ENCODE results near the gene ATP6V1E1.
A peak's percentile ranks its signal among the peaks of the same experiment; 100 is the strongest.
"Not testable (repeated sequence)": the region's sequence is repeated elsewhere in the genome, so short reads cannot be mapped to it uniquely, and the experiment has no call there.

The ATP6V1E1 gene

GRCh38 chr22:17579535-17579981 lies 49.0 kb downstream of the ATP6V1E1 start:
- no peak for DNase-seq

DNA sequence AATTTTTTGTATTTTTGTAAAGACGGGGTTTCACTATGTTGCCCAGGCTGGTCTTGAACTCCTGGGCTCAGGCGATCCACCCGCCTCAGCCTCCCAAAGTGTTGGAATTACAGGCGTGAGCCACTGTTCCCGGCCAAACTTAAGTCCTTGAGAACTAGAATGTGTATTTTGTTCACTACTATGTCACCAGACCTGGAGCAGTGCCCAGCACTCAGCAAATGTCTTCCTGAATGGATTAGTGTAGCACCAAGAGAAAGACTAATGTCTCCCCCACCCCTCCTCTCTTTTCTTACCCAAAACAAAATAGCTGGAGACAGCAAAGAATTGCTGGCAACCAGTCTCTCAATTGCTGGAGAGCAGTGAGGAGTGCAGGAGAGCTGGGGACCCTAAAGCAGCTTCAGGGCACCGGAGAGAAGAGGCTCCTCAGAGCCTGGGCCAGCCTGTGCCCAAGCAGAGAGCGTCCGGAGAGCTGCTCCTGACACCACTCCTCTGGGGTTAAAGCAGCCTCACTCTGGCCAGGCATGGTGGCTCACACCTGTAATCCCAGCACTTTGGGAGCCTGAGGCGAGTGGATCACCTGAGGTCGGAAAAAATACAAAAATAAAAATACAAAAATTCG lies 50.3 kb downstream of the ATP6V1E1 start:
- DNase-seq = peak in 1 of 2 experiments; percentile 37

GRCh38 chr22:17576470-17576869 lies 52.1 kb downstream of the ATP6V1E1 start:
- peak in 1 of 2 experiments; percentile 54 for DNase-seq

DNA sequence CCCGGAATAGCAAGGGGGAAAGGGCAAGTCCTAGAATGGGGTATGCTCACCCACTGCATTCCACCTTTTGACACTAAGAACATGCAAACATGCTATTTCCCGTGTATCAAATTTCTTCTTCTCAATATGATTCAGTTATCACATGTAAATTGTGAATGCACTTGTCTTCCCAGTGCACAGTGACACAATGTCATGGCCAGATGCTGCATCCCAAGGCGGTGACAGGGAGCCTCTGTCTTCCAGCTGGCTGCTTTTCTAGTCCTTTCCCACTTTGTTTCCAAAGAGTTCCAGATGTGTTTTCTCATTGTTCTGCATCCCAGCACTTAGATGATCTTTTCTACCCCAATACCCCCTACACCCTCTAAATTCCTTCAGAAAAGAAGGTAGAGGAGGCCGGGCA lies 52.9 kb downstream of the ATP6V1E1 start:
- DNase-seq = no peak

DNA sequence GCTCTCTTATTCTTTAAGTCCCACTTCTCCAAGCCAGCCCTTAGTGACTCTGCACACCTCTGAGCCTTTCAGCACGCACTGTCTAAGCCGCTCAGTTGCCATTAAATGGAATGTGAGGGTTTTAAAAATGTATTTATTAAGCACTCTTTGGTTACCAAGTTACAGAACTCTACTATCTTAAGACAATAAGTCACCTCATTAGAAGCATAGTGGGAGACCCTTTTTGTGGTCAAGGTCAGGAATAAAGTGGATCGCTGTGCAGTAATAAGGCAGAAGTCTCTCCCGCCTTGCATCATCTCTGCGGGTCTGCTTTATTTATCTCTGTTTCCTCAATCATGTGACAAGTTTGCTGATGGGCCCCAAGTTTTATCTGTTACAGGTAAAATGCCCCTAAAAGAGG lies 53.4 kb downstream of the ATP6V1E1 start:
- DNase-seq = no peak

DNA sequence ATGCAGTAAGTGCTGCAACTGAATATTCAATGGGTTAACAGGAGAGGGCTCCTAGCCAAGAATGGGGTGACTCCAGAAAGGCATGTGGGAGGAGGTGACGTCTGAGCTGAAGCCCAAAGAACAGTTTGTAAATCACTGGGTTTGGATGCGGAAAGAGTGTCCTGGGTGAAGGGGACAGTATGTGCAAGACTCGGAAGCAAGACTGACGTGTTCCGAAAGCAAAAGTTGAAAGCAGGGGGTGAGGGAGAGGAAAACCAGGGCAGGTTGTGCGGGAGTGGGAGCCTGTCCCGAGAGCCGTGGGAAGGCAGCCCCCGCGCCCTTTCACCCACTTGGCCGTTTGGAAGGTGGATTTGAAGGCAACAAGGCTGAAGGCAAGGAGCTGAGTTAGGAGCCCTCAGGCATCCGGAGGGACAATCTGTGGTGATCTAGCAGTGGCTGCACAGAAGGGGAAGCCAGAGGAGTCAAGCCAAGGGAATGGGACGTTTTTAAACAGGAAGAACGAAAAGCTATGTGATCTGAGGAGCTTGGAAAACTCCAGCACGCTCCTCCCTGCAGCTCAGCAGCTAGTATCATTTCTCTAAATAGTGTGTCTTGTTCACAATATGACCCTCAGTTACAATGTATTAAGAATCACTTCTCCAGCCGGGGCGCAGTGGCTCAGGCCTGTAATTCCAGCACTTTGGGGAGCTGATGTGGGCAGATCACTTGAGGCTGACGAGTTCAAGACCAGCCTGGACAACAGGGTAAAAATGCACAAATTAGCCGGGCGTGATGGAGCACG lies 57.5 kb downstream of the ATP6V1E1 start:
- DNase-seq = no peak

GRCh38 chr22:17569971-17570511 lies 58.5 kb downstream of the ATP6V1E1 start:
- no peak for DNase-seq

DNA sequence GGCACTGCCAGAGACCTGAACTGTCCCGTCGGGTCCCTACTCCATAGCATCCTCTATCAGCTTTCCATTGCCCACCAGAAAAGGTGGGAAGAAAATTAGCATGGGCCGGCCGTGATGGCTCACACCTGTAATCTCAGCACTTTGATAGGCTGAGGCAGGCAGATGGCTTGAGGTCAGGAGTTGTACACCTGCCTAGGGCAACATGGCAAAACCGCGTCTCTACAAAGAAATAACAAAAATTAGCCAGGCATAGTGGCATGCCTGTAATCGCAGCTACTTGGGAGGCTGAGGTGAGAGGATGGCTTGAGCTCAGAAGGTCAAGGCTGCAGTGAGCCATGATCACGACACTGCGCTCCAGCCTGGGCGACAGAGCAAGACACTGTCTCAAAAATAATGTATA lies 61.8 kb downstream of the ATP6V1E1 start:
- DNase-seq = no peak

- DNase-seq = not testable (repeated sequence)
Observed at GRCh38 chr22:17566016-17566687, 62.4 kb downstream of the ATP6V1E1 start.

- peak in 1 of 2 experiments; percentile 33 for DNase-seq
Observed at GRCh38 chr22:17563936-17564391, 64.6 kb downstream of the ATP6V1E1 start.

DNA sequence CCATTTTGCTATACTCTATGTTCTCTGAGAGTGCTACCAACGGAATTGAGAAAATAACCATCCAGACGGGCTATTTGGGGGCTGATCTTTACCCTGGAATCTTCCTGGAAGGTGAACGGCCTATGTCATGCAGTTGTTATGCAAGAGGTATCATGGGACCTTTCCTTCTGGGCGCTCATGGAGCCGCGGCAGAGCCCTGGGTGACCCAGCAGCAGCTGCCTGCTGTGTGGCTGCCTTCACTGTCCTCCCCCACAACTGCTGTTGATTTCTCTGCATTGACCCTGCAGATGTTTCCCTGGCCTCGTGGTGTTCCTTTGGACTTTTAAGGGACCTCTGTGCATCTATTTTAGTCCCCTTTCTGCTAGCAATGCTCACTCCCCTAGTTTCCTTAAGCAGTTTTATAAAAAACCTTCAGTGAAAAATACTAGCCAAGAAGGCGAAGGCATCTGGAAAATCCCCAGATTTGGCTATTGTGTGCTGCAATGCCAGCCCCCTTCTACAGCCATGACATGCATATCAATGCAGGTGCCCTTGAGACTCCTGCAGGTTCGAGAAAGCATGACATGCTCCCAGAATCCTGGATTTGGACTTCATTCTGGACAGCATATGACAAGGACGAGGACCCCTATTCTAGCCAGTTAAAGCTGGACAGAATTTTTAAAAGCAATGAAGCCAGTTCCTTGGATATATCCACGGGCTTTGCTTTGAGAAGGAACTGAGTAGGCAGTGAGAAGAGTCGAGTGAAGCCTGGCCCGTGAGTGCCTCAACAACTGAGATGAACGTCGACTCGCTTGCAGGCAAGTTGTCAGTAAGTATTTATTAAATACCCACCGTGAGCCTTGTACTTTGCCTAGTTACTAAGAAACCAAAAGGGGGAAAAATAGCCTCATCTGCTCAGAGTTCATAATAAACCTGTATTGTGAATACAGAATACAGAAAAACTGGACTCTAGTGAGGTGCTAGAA lies 65.4 kb downstream of the ATP6V1E1 start, which contains the start of gene SLC25A18:
SLC25A18 (plus strand) TSS at position 593 of the 965 bp plus-strand sequence. CDS start 16,447 bp downstream, outside the sequence.
- no peak for DNase-seq

DNA sequence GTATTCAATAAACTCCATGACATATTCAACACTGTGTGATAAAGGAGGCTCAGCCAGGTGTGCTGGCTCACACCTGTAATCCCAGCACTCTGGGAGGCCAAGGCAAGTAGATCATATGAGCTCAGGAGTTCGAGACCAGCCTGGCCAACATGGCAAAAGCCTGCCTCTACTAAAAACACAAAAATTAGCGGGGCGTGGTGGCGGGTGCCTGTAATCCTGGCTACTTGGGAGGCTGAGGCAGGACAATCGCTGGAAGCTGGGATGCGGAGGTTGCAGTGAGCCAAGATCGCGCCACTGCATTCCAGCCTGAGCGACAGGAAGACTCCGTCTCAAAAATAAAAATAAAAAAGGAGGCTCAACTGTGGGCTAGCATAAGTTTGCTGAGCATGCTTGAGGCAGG lies 69.4 kb downstream of the ATP6V1E1 start:
- DNase-seq = no peak

DNA sequence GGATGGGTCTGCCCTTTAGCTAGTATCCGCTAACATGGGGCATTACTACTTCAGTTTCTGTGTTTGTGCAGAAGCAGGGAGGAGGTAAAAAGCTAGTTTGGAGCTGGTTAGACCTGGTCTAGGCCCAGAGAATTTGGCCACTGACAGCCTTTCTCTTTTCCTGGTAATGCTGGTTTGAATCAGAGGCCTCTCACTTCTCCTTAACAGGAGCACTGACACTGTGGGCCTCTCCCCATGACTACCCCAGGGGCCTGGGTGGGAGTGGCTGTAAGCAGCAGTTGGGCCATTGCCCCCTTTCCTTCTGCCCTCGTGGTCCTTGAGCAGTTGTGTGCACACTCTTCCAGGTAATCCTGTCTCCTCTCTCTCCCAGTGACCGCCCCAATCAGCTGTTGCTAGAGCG lies 73.7 kb downstream of the ATP6V1E1 start:
- no peak for DNase-seq

- no peak for DNase-seq
Observed at GRCh38 chr22:17552737-17553136, 75.8 kb downstream of the ATP6V1E1 start.

- DNase-seq = no peak
Observed at GRCh38 chr22:17549655-17550054, 78.9 kb downstream of the ATP6V1E1 start.

DNA sequence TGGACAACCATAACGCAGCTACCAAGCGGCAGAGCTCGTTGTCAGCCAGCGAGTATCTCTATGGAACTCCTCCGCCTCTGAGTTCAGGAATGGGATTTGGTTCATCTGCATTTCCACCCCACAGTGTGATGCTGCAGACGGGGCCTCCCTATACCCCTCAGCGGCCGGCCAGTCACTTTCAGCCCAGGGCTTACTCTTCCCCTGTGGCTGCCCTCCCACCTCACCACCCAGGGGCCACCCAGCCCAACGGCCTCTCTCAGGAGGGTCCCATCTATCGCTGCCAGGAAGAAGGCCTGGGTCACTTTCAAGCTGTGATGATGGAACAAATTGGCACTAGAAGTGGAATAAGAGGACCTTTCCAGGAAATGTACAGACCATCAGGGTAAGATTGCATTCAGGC lies 79.4 kb downstream of the ATP6V1E1 start:
- DNase-seq = no peak

- DNase-seq = no peak
Observed at GRCh38 chr22:17548756-17549035, 79.9 kb downstream of the ATP6V1E1 start.

- no peak for DNase-seq
Observed at GRCh38 chr22:17548010-17548755, 80.4 kb downstream of the ATP6V1E1 start.

DNA sequence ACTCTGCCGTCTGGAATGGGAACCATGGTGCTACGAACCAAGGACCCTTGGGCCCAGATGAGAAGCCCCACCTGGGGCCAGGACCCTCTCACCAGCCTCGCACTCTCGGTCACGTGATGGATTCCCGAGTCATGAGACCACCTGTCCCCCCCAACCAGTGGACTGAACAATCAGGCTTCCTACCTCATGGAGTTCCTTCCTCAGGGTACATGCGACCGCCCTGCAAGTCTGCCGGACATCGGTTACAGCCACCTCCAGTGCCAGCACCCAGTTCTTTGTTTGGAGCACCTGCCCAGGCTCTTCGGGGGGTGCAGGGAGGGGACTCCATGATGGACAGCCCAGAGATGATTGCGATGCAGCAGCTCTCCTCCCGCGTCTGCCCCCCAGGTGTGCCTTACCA lies 86.1 kb downstream of the ATP6V1E1 start:
- no peak for DNase-seq

Data from NCI-H446 (cell line).